ENCODE measurements around the gene HSF5.
"Not testable (repeated sequence)": the region's sequence is repeated elsewhere in the genome, so short reads cannot be mapped to it uniquely, and the experiment has no call there.

Gene HSF5

GRCh38 chr17:58412064-58412703 is 76.0 kb downstream of the HSF5 start:
- no peak for DNase-seq

DNA sequence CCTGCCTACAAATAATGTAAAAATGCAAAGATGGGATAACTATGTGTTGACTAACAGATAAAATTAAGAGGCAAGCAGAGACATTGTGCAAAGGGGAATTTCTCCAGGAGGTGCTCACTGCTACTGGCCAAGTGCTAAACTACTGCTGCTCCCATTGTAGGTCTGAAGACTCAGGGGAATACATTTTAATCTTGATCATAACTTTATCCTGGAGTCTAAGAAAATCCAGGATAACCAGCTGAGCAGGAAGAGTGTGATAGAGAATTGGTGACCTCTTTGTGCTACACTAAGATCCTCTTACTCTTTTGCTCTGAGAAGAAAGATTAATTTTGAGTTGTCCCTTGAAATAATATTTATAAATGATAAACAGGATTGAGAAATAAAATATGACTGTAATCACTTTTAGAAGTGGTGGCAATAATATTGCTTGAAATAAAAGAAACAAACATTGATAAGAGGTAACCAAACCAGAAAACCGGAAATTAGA is 76.8 kb downstream of the HSF5 start:
- DNase-seq: no peak

GRCh38 chr17:58410714-58411407 is 77.3 kb downstream of the HSF5 start:
- no peak for DNase-seq

DNA sequence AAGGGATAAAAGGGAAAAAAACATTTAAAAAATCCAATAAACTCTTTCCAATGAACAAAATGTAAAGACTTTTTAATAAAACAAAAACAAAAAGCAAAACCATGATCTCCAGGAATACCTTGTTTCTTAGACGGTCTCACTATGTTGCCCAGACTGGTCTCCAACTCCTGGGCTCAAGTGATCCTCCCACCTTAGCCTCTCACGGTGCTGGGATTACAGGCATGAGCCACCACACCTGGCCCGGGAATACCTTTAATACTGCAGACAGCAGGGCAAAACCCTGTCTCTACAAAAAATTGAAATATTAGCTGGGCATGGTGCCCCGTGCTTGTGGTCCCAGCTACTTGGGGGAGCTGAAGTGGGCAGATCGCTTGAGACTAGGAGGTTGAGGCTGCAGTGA is 78.8 kb downstream of the HSF5 start:
- no peak for DNase-seq

DNA sequence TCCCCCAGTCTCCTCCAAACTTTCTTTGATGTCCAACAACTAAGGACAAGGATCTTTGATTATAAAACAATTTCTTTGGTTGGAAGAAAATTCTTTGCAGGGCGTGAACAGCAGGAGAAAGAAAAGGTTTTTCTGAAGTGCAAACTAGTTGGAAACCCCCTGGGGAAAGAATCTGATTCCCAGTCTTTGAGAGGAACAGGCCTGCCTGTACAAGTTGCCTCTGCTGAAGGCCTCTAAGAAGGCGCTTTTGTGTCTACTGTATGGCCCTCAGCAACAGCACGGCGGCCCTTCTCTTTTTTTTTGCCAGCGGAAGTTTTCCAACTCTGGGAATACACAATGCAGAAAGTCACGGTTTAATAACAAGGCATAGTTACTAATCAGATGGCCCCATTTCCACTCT is 84.9 kb downstream of the HSF5 start:
- DNase-seq: no peak

GRCh38 chr17:58402679-58403078 is 85.5 kb downstream of the HSF5 start:
- DNase-seq: no peak

- no peak for DNase-seq
Measured at GRCh38 chr17:58402047-58402446, 86.2 kb downstream of the HSF5 start.

DNA sequence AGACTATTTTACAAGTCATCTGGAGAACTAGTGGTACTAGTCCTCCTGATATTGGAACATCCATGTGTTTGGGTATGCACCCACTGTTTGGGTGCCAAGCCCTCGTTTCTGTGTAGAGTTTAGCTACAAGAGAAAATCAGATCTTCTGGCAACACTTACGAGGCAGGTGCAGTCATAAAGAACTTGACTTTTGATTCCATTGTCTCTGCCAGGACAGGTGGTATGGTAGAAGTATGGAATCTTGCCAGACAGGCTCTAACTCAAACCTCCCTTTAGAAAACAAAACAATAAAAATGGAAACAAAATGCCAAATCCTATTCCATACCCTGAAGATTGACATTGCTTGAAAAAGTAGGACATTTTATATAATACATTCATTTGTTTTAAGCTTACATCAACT is 86.9 kb downstream of the HSF5 start:
- no peak for DNase-seq

DNA sequence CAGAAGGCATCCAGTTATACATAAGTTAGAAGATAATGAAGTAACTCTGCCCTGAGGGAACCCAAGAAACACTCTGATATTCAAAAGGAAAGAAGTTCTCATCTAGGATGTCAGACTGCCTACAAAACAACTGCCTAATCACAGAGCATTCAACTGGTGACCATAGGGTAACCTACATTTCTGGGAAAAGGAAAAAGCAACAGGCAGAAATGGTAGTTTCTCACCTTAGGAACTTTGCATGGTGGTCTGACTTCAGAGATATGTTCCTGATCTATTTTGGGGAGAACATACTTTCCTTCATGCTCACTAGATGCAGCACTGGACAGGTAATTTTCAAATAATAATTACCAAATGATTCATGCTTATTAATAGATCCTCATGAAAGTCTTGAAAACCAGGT is 87.4 kb downstream of the HSF5 start:
- no peak for DNase-seq

DNA sequence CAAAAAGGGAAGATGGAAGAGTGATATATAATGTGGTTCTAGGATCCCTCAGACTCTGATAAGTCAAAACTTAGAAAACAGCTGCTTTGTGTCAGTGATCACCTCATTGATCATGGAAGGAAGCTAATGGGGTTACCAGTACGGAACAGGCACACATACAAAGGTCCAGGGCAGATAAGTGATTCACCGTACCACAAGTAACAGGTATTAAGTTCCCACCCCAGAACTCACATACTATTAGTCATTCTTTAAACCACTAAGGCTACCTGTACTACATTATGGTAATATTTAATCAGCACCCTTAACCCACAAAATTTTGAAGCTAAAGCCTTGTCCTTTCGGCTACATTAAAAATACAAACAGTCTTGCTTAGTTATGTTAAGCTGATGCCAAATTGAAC is 88.2 kb downstream of the HSF5 start:
- DNase-seq: no peak

DNA sequence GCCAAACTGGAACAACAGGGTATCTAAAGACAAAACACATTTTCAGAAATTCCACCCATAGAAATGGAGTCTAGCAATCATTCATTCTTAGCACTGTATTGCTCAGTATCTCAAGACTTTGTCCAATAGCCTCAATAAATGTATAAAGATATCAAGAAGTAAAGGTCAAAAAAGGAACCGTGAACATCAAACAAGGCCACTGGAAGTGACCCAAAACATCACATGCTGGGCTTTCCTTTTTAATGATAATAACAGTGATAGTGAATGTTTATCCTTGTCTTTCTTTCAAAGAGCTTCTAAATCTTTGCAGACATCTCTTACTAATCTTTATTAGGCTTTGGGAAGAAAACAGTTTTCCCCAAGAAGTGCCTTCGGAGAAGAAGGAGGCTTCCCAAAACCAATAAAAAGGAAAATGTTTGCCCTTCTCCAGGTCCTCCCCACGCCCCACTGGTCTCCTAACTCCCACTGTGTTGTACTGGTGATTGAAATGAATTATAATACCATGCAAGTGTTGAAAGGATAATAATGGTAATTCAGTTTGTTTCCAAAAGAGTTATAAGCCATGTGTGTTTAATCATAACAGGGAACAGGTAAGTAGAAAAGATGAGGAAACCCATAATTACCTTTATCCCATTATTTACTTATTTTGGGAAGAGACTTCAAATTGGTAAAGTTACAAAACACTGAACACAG is 89.5 kb downstream of the HSF5 start:
- DNase-seq: no peak

- DNase-seq: not testable (repeated sequence)
Measured at GRCh38 chr17:58397421-58397820, 90.8 kb downstream of the HSF5 start.

GRCh38 chr17:58396173-58396572 is 92.0 kb downstream of the HSF5 start:
- no peak for DNase-seq

GRCh38 chr17:58394534-58395223 is 93.5 kb downstream of the HSF5 start:
- no peak for DNase-seq

- DNase-seq: no peak
Measured at GRCh38 chr17:58391302-58391984, 96.8 kb downstream of the HSF5 start.

GRCh38 chr17:58390884-58391283 is 97.3 kb downstream of the HSF5 start:
- DNase-seq: no peak

- DNase-seq: no peak
Measured at GRCh38 chr17:58388302-58389190, 99.7 kb downstream of the HSF5 start.

GRCh38 chr17:58387834-58388233 is 100.4 kb downstream of the HSF5 start:
- no peak for DNase-seq

GRCh38 chr17:58386708-58387107 is 101.5 kb downstream of the HSF5 start:
- DNase-seq: no peak

- DNase-seq: no peak
Measured at GRCh38 chr17:58385359-58385899, 102.8 kb downstream of the HSF5 start.

DNA sequence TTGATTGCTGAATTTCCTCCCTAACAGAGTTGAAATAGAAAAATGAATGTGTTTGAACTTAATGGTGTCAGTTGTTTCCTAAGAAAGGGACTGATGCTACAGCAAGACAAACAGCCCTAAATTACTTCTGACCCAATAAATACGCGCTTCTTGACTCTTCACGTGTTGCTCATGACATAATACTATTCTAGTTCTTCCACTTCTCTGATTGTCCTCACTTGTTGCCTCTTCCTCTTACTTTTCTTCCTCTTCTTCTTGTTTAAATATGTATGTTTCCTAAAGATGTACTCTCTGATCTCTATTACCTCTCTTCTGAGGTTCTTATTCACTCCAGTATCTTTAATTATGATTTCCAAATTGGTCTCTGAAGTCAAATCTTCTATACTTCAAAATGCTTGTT is 103.3 kb downstream of the HSF5 start:
- no peak for DNase-seq
